Endothelial cell of umbilical vein (primary cell): ENCODE data around the gene RBM47. TPM values are rescaled to one million over a fixed set of nuclear protein-coding genes. Genes with fewer than 3 reads are reported as not detected.
"Not testable (repeated sequence)": the region's sequence is repeated elsewhere in the genome, so short reads cannot be mapped to it uniquely, and the experiment has no call there.

ENCODE experiments used
- BruUV-seq: library from RNA; stranded (reverse); fragments of 400-500 nt; replicated peaks from 2 replicates; lab custom pipeline; 2021; lab: Mats Ljungman, UMichigan
- CTCF ChIA-PET: fragments of 300-600, 350-600 bp; sonication (Branson Sonifier 250); formaldehyde crosslinking; loops from one replicate; lab custom pipeline; 2021; ENCODE audit warnings: antibody characterized with exemption, inconsistent platforms; lab: Charles Lee
- POLR2A ChIA-PET: fragments of 300-600, 350-600 bp; sonication (Branson Sonifier 250); formaldehyde crosslinking; loops from one replicate; lab custom pipeline; 2021; ENCODE audit warnings: antibody characterized with exemption, inconsistent platforms; lab: Charles Lee
- DNase-seq: peaks from one replicate; pipeline ENCODE4 v3.0.0-alpha.2; 2011; ENCODE audit warnings: low read depth, low spot score
- FAIRE-seq: peaks from 2 replicates; lab custom pipeline; 2011; peaks lifted over from hg19 to GRCh38; lab: Jason Lieb, UNC
- H2AFZ ChIP-seq: 2 replicates; pipeline ENCODE4 v1.6.0; 2012; ENCODE audit warnings: low read depth, low read length, control low read depth, inconsistent platforms
- H3K27ac ChIP-seq: 2 replicates; pipeline ENCODE4 v1.5.1; 2011; ENCODE audit warnings: low read depth, mild to moderate bottlenecking, control low read depth, low read length, moderate library complexity; ENCODE audit not compliant: insufficient read depth
- H3K27me3 ChIP-seq, 2 experiments: 2 replicates each; pipeline versions ENCODE4 v1.6.0 to v1.6.1; 2011; ENCODE audit warnings: low read length in 2 of 2, mixed read lengths in 1 of 2; ENCODE audit not compliant: control insufficient read depth in 2 of 2, insufficient read depth in 2 of 2
- H3K36me3 ChIP-seq, 2 experiments: 2 replicates in 1 of 2; 3 replicates in 1 of 2; pipeline ENCODE4 v1.5.1; 2011; ENCODE audit warnings: low read length in 2 of 2, mild to moderate bottlenecking in 1 of 2, moderate library complexity in 1 of 2; ENCODE audit not compliant: control insufficient read depth in 2 of 2, insufficient read depth in 2 of 2; ENCODE audit errors: extremely low read depth in 1 of 2
- H3K4me1 ChIP-seq: 3 replicates; pipeline ENCODE4 v1.5.1; 2011; ENCODE audit warnings: mild to moderate bottlenecking, low read length; ENCODE audit not compliant: control insufficient read depth, insufficient read depth; ENCODE audit errors: extremely low read depth
- H3K4me2 ChIP-seq: 2 replicates; pipeline ENCODE4 v1.6.1; 2011; ENCODE audit warnings: low read length, control low read depth, mixed read lengths; ENCODE audit not compliant: insufficient read depth
- H3K4me3 ChIP-seq, 3 experiments: fragments of 200-600 bp in 1 of 3; sonication (generic), shearing (Covaris generic) in 1 of 3; replicated peaks in 1 of 3; 2 replicates each; pipeline ENCODE4 v1.5.1; 2011 to 2016; ENCODE audit warnings: control low read depth in 3 of 3, low read length in 3 of 3, mild to moderate bottlenecking in 2 of 3, inconsistent platforms in 1 of 3, low read depth in 1 of 3, moderate library complexity in 1 of 3; ENCODE audit not compliant: insufficient read depth in 1 of 3
- H3K79me2 ChIP-seq: 2 replicates; pipeline ENCODE4 v1.6.0; 2012; ENCODE audit warnings: low read length, inconsistent platforms; ENCODE audit not compliant: control insufficient read depth, insufficient read depth
- H3K9ac ChIP-seq: replicated peaks from 2 replicates; pipeline ENCODE3; 2011; ENCODE audit warnings: low read length, control low read depth; ENCODE audit not compliant: insufficient read depth; ENCODE audit errors: extremely low read depth
- H3K9me1 ChIP-seq: replicated peaks from 3 replicates; pipeline ENCODE4 v1.6.0; 2011; ENCODE audit warnings: mild to moderate bottlenecking, low read length; ENCODE audit not compliant: control insufficient read depth, insufficient read depth; ENCODE audit errors: extremely low read depth
- H3K9me3 ChIP-seq: replicated peaks from 2 replicates; pipeline ENCODE4 v1.5.1; 2012; ENCODE audit warnings: low read length, inconsistent platforms; ENCODE audit not compliant: control insufficient read depth, insufficient read depth
- H4K20me1 ChIP-seq: replicated peaks from 2 replicates; pipeline ENCODE3; 2011; ENCODE audit warnings: mild to moderate bottlenecking, low read length; ENCODE audit not compliant: control insufficient read depth, insufficient read depth; ENCODE audit errors: extremely low read depth
- EZH2 ChIP-seq: IDR thresholded peaks from 2 replicates; pipeline ENCODE4 v1.6.1; 2012; ENCODE audit warnings: borderline replicate concordance, low read depth, mild to moderate bottlenecking, moderate library complexity, low read length, inconsistent platforms; ENCODE audit not compliant: severe bottlenecking
- FOS ChIP-seq: IDR thresholded peaks from 2 replicates; pipeline ENCODE4 v1.6.1; 2011; ENCODE audit warnings: mild to moderate bottlenecking, low read length, moderate library complexity, borderline replicate concordance; ENCODE audit not compliant: insufficient read depth
- GATA2 ChIP-seq: IDR thresholded peaks from 2 replicates; pipeline ENCODE4 v1.7.0; 2011; ENCODE audit warnings: low read depth, mild to moderate bottlenecking, moderate library complexity, mixed read lengths, low read length; ENCODE audit not compliant: insufficient read length, insufficient read depth
- JUN ChIP-seq: IDR thresholded peaks from 2 replicates; pipeline ENCODE4 v1.6.1; 2011; ENCODE audit warnings: borderline replicate concordance, low read depth; ENCODE audit not compliant: insufficient read length, insufficient read depth
- POLR2AphosphoS5 ChIP-seq: IDR thresholded peaks from 2 replicates; pipeline ENCODE4 v1.6.1; 2012; ENCODE audit warnings: low read depth, mild to moderate bottlenecking, control low read depth, low read length, moderate library complexity; ENCODE audit not compliant: insufficient read depth
- dilution Hi-C: fragments of 300-500 bp; cut with MboI; formaldehyde crosslinking; loops from one replicate; pipeline ENCODE4 v1.15.0; 2019; ENCODE audit warnings: low sequenced_read_pairs; ENCODE audit not compliant: extremely low pct_ligation_motif_present
- intact Hi-C: fragments of 100-400 bp; cut with micrococcal nuclease; formaldehyde crosslinking; loops from one replicate; pipeline ENCODE4 v1.10.0; 2022
- polyA plus RNA-seq, 4 experiments: library from polyadenylated mRNA; depleted of rRNA in 3 of 4; stranded (reverse) in 3 of 4; unstranded in 1 of 4; fragments of >200 nt; gene quantifications; 2 replicates each; pipeline versions ENCODE4 v1.2.1 to v1.2.3, GENCODE V29; 2011 to 2012; ENCODE audit warnings: missing spikeins in 1 of 4
- total RNA-seq: library from RNA; stranded (reverse); gene quantifications from 2 replicates; pipeline ENCODE4 v1.2.3, GENCODE V29; 2021

RBM47 gene
- total and polyA plus RNA-seq, 2 donors (not counting 3 experiments of a cell fraction or from before 2014, with no cell fraction given) = not detected

GRCh38 chr4:40628888-40629287 is 776 bp downstream of the RBM47 start:
- Histone ChIP-seq H3K79me2 (no peaks in the 10 kb centered on the region), H3K4me2 (peak overlapping the region; percentile 96), H2AFZ (no peak overlapping the region), H3K9me1 (no peaks in the 10 kb centered on the region), H3K27ac (no peak overlapping the region), H4K20me1 (no peaks in the 10 kb centered on the region), H3K4me3 (no peak overlapping the region), H3K27me3 (peaks cover 29 to 46% of the 10 kb centered on the region in 2 experiments), H3K36me3 (no peaks in the 10 kb centered on the region), H3K9me3 (no peaks in the 10 kb centered on the region), H3K4me1 (peaks cover 6% of the 10 kb centered on the region), H3K9ac (no peak overlapping the region)
- no peak for TF ChIP-seq EZH2
- TF ChIP-seq JUN = no peak
- TF ChIP-seq POLR2AphosphoS5 = no peak
- no peak for TF ChIP-seq FOS
- no peak for TF ChIP-seq GATA2
- no TSS peak for BruUV-seq
- intact Hi-C loops (no loop called here), dilution Hi-C loops (no loop called here)
- ChIA-PET POLR2A (no interaction called here), CTCF (no interaction called here)
- DNase-seq (no peak), FAIRE-seq (peak; percentile 15)

- H3K4me1 ChIP-seq, H3K9ac ChIP-seq, CTCF ChIA-PET, H3K4me3 ChIP-seq, POLR2A ChIA-PET, H3K9me3 ChIP-seq, H3K9me1 ChIP-seq, H3K79me2 ChIP-seq, H3K36me3 ChIP-seq, H2AFZ ChIP-seq, FAIRE-seq, H4K20me1 ChIP-seq, H3K4me2 ChIP-seq, dilution Hi-C loops, intact Hi-C loops, DNase-seq, H3K27ac ChIP-seq, BruUV-seq: not testable (repeated sequence)
- H3K27me3 ChIP-seq = peaks cover 29 to 46% of the 10 kb centered on the region in 2 experiments
Observed at GRCh38 chr4:40628407-40628806, 1.3 kb downstream of the RBM47 start.
